ENCODE results near the gene SLC16A12.

The SLC16A12 gene

DNA sequence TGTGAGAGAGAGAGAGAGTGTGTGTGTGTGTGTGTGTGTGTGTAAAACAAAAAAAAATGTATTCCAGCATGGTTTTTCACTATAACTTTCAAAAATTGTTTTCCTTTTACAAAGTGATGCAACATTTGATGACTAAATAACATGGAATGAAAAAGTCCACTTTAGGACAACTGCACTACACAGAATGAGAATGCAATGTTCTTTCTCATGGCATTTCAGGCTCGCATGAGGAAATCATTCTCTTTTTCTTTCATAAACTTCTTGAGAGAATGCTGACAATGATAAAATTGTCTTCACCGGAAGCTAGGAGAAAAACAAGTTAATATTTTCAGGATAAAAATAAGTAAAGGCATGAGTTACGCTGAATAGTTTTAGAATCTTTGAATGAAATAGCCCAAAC is 53.7 kb downstream of the SLC16A12 start:
- Histone ChIP-seq H3K27me3 (ENCODE audit: control insufficient read depth, insufficient read depth, low read length) (no peaks in the 10 kb centered on the region), H3K9ac (ENCODE audit: low read depth, low read length) (no peak overlapping the region), H3K4me3 (ENCODE audit: low read depth, low read length) (no peak overlapping the region), H3K9me3 (ENCODE audit: control insufficient read depth, insufficient read depth, low read length) (no peaks in the 10 kb centered on the region), H3K36me3 (ENCODE audit: control insufficient read depth, insufficient read depth, low read length) (no peaks in the 10 kb centered on the region), H3K4me1 (ENCODE audit: control insufficient read depth, insufficient read depth, low read length) (peaks cover 19% of the 10 kb centered on the region), H3K27ac (ENCODE audit: low read depth, low read length) (no peak overlapping the region)

DNA sequence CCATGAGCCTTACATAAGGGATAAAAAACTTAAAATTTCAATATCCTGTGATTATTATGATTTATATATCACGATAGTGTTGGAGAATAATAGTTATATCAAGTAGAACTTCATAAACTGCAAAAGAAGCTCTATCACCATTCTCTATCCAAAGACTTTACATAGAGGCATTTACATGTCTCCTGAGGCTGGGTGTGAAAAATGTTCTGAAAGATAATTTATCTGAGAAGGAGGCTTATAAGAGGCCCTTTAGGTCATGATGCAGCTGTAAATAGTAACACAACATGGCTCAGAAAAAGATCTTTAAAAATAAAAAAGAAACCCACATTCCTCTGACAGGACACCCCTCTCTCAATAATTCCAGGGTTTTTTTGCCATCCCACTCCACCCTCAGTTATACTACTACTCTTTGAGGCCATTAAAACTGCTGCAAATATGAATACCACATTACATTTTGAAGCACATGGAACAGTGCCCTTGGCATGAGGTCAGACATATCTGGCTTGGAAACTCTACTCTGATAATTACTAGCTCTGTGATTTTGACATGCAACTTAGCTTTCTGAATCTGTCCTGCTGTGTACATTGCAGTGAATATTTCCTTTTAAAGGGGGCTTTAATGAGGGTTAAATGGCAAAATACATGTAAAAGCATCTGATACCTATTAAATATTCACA is 55.5 kb downstream of the SLC16A12 start:
- Histone ChIP-seq H3K27me3 (ENCODE audit: control insufficient read depth, insufficient read depth, low read length) (no peaks in the 10 kb centered on the region), H3K9ac (ENCODE audit: low read depth, low read length) (no peak overlapping the region), H3K36me3 (ENCODE audit: control insufficient read depth, insufficient read depth, low read length) (no peaks in the 10 kb centered on the region), H3K4me1 (ENCODE audit: control insufficient read depth, insufficient read depth, low read length) (peaks cover 33% of the 10 kb centered on the region), H3K4me3 (ENCODE audit: low read depth, low read length) (no peak overlapping the region), H3K27ac (ENCODE audit: low read depth, low read length) (no peak overlapping the region), H3K9me3 (ENCODE audit: control insufficient read depth, insufficient read depth, low read length) (no peaks in the 10 kb centered on the region)

DNA sequence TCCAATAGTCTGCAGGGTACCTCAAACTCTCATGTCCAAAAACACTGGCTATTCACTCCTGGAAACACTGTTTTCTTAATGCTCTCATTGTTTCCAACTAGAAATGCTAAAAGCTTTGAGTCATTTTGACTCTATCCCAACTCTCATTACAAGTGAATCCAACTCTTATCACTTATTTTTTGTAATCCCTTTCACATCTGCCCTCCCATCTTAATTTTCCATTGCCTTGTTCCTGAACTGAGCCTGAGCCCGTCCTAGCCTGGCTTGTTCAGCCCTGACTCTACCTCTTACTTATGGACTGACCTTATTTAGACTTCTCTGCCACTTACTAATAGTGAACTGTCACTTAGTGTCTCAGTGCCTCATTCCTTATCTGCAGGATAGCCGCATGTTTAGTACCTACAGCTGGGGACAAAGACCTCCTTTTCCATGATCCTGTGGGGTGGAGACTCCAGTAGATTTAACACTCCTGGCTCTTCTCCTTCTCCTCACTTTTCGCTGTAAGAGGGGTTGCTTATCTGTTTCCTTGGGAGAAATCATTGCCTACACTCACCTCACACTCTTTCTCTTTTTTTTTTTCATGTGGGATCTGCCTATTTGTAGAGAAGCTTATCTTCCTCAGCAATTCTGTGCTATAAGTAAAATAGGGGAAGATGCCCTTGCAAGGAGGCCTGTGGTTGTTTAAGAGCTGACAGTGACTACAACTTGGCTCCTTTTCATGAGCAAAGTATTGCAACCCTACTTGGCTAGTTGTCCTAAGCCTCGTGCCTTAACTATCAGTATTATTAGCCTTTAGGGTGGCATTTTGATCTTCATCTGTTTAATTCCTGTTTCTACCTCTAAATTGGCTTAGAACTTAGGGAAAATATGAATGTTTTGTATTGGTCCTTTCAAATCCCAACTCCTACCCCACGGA is 56.4 kb downstream of the SLC16A12 start:
- H3K27me3 ChIP-seq (ENCODE audit: control insufficient read depth, insufficient read depth, low read length): no peaks in the 10 kb centered on the region
- peaks cover 33% of the 10 kb centered on the region for H3K4me1 ChIP-seq (ENCODE audit: control insufficient read depth, insufficient read depth, low read length)
- H3K9ac ChIP-seq (ENCODE audit: low read depth, low read length): no peak overlapping the region
- no peaks in the 10 kb centered on the region for H3K9me3 ChIP-seq (ENCODE audit: control insufficient read depth, insufficient read depth, low read length)
- H3K36me3 ChIP-seq (ENCODE audit: control insufficient read depth, insufficient read depth, low read length): no peaks in the 10 kb centered on the region
- peak overlapping the region; percentile 80 for H3K27ac ChIP-seq (ENCODE audit: low read depth, low read length)
- H3K4me3 ChIP-seq (ENCODE audit: low read depth, low read length): no peak overlapping the region

DNA sequence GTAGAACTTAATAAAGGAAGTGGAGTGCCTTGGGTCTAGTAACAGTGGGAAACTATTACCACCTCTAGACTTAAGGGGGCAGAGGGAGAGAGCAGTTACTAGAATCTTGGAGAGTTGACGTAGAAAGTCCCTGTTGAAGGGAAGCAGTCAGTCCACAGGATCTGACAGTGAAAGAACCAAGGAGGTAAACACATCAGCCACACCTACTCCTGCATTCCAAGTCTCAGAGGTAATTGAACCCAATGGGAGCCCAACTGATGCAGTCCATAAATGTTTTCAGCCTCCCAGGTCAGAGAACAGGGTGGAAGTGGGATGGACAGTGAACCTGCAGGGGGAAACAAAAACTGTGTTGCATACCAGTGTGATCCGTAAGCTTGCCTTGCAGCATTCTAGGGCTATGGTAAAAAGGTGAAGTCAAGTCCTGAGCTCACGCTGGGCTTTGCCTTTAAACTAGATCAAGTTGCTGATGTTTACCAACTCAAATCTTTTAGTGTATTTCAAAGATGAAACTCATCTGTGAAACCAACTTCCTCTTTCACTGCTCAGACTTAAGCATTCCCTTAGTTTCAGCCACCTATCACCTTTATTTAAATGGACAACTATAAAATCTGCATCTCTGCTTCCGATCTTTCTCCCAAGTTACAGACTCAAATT is 57.2 kb downstream of the SLC16A12 start:
- Histone ChIP-seq H3K4me3 (ENCODE audit: low read depth, low read length) (no peak overlapping the region; the same call in 1 of the 2 replicates), H3K4me1 (ENCODE audit: control insufficient read depth, insufficient read depth, low read length) (peaks cover 33% of the 10 kb centered on the region)

DNA sequence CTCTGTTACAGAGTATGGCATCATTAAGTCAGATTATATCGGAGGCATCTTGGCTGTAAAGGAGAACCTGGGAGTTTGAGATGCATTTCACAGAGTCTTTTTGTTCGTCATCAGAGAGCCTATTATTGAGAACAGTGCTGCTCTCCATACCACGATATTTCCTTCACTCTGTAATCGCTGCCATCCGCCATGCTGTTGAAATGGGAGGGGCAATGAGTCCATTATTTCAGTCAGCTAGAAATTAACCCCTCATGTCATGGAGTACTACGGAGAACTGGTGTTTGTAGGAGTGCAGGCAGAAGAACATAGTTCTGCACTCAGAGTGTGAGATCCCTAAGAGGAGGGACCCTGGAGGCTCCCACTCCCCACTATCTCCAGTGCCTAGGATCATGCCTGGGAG is 59.2 kb downstream of the SLC16A12 start:
- H3K4me3 ChIP-seq (ENCODE audit: low read depth, low read length): no peak overlapping the region
- H3K9ac ChIP-seq (ENCODE audit: low read depth, low read length): no peak overlapping the region
- no peaks in the 10 kb centered on the region for H3K9me3 ChIP-seq (ENCODE audit: control insufficient read depth, insufficient read depth, low read length)
- no peak overlapping the region for H3K27ac ChIP-seq (ENCODE audit: low read depth, low read length)
- no peaks in the 10 kb centered on the region for H3K36me3 ChIP-seq (ENCODE audit: control insufficient read depth, insufficient read depth, low read length)
- H3K4me1 ChIP-seq (ENCODE audit: control insufficient read depth, insufficient read depth, low read length): peaks cover 33% of the 10 kb centered on the region
- no peaks in the 10 kb centered on the region for H3K27me3 ChIP-seq (ENCODE audit: control insufficient read depth, insufficient read depth, low read length)

More for the DNA sequence above, 57.2 kb downstream of the SLC16A12 start:
- Histone ChIP-seq H3K9ac (ENCODE audit: low read depth, low read length) (no peak overlapping the region), H3K27me3 (ENCODE audit: control insufficient read depth, insufficient read depth, low read length) (no peaks in the 10 kb centered on the region), H3K27ac (ENCODE audit: low read depth, low read length) (peak overlapping the region; percentile 80), H3K36me3 (ENCODE audit: control insufficient read depth, insufficient read depth, low read length) (no peaks in the 10 kb centered on the region), H3K9me3 (ENCODE audit: control insufficient read depth, insufficient read depth, low read length) (no peaks in the 10 kb centered on the region)

DNA sequence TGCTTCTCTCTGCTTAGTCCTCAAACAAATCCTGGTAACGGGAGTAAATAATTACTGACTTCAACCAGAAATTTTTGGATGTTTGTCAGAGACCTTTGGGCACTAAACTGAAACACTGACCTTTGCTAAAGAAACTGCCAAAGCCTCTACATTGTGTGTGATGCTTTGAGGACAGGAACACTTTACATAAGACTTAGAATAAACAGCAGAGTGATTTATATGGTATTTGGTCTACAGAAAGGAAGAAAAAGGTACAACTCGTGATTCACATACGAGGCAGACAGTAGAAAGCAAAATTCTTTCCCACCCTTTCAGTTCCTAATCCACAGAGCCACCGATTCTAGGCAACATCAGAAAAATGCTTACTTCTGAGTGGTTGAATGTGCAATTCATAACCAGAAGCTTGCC is 59.8 kb downstream of the SLC16A12 start:
- no peaks in the 10 kb centered on the region for H3K27me3 ChIP-seq (ENCODE audit: control insufficient read depth, insufficient read depth, low read length)
- H3K9ac ChIP-seq (ENCODE audit: low read depth, low read length): no peak overlapping the region
- H3K9me3 ChIP-seq (ENCODE audit: control insufficient read depth, insufficient read depth, low read length): no peaks in the 10 kb centered on the region
- peak overlapping the region; percentile 6 for H3K27ac ChIP-seq (ENCODE audit: low read depth, low read length)
- no peak overlapping the region for H3K4me3 ChIP-seq (ENCODE audit: low read depth, low read length)
- peaks cover 33% of the 10 kb centered on the region for H3K4me1 ChIP-seq (ENCODE audit: control insufficient read depth, insufficient read depth, low read length)
- no peaks in the 10 kb centered on the region for H3K36me3 ChIP-seq (ENCODE audit: control insufficient read depth, insufficient read depth, low read length)

DNA sequence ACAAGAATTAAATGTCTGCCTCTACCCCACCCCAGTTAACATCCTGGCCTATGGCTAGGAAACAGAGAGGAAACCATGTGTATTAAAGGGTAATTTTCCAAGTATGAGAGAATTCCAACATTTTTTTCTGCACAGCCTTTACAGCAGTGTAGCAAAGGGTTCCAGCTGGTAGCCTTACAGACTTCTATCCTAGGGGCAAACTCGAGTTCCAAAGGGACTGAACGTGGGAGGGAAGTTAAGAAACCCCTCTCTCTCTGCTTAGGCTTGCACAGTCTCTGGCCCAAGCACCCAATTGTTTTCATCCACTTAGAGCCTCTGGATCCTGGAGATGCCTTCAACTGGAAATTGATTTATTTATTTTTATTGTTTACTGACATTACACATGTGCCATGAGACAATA is 60.3 kb downstream of the SLC16A12 start:
- Histone ChIP-seq H3K4me1 (ENCODE audit: control insufficient read depth, insufficient read depth, low read length) (peaks cover 33% of the 10 kb centered on the region), H3K9ac (ENCODE audit: low read depth, low read length) (no peak overlapping the region), H3K36me3 (ENCODE audit: control insufficient read depth, insufficient read depth, low read length) (no peaks in the 10 kb centered on the region), H3K27ac (ENCODE audit: low read depth, low read length) (no peak overlapping the region), H3K9me3 (ENCODE audit: control insufficient read depth, insufficient read depth, low read length) (no peaks in the 10 kb centered on the region), H3K4me3 (ENCODE audit: low read depth, low read length) (no peak overlapping the region), H3K27me3 (ENCODE audit: control insufficient read depth, insufficient read depth, low read length) (no peaks in the 10 kb centered on the region)

DNA sequence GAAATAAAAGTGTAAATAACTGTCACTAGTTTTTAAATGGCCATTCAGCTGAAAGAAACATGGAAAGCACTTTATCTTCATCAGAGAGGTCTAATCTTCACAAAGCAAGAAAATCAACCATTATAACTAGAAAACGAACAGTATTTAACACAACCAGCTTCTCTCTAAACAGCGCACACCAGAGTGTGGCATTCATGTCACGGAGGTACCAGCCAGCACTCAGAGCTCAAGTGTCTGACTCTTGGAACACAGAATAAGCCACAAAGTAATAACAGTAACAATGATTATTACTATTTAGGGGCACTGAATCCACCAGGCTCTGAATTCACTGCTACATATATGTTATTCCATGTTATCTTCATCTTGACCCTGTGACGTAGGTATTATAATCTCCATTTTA is 60.9 kb downstream of the SLC16A12 start:
- H3K9me3 ChIP-seq (ENCODE audit: control insufficient read depth, insufficient read depth, low read length): no peaks in the 10 kb centered on the region
- no peak overlapping the region for H3K9ac ChIP-seq (ENCODE audit: low read depth, low read length)
- no peak overlapping the region for H3K27ac ChIP-seq (ENCODE audit: low read depth, low read length)
- peaks cover 33% of the 10 kb centered on the region for H3K4me1 ChIP-seq (ENCODE audit: control insufficient read depth, insufficient read depth, low read length)
- no peak overlapping the region for H3K4me3 ChIP-seq (ENCODE audit: low read depth, low read length)
- H3K27me3 ChIP-seq (ENCODE audit: control insufficient read depth, insufficient read depth, low read length): no peaks in the 10 kb centered on the region
- no peaks in the 10 kb centered on the region for H3K36me3 ChIP-seq (ENCODE audit: control insufficient read depth, insufficient read depth, low read length)

DNA sequence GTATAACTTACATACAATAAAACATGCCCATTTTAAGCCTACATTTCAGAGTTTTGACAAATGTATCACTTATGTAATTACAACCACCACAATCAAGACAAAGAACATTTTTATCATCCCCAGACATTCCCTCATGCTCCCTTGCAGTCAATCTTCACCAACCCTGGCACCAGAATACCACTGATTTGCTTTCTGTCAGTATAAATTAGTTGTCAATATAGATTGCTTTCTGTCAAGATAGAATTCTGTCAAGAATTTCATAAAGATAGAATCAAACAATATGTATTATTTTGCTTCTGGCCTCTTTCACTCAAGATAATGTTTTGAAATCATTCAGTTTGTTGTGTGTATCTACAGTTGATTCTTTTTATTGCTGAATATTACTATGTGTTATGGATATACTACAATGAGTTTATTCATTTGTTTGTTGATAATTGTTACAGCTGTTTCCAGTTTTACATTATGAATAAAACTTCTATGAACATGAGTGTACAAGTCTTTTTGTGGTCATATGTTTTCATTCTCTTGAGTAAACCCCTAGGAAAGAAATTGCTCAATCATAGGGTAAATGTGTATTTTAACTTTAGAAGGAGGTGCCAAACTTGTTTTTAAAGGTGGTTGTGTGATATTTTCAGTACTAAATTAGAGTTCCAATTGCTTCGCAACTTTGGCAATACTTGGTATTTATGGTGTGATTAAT is 64.1 kb downstream of the SLC16A12 start:
- no peak overlapping the region for H3K9ac ChIP-seq (ENCODE audit: low read depth, low read length)
- H3K36me3 ChIP-seq (ENCODE audit: control insufficient read depth, insufficient read depth, low read length): no peaks in the 10 kb centered on the region
- peaks cover 10% of the 10 kb centered on the region for H3K4me1 ChIP-seq (ENCODE audit: control insufficient read depth, insufficient read depth, low read length)
- no peaks in the 10 kb centered on the region for H3K27me3 ChIP-seq (ENCODE audit: control insufficient read depth, insufficient read depth, low read length)
- no peaks in the 10 kb centered on the region for H3K9me3 ChIP-seq (ENCODE audit: control insufficient read depth, insufficient read depth, low read length)
- H3K27ac ChIP-seq (ENCODE audit: low read depth, low read length): no peak overlapping the region
- H3K4me3 ChIP-seq (ENCODE audit: low read depth, low read length): no peak overlapping the region

DNA sequence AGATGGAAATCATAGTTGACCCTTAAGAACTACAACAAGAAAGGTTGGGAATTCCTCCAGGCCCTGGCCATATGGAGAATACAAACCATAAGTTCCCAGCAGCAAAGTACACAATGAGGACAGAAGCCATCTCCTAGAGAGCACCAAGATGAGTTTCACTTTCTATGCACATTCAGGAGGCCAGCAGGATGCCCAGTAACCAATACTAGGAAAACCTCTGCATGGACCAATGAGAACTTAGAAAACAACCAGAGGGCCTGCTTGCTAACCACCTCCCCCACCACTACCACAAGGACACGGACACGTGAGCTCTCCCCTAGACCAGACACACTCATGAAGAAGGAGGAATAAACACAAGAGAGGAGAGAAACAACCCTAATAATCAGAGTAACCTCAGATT is 64.8 kb downstream of the SLC16A12 start:
- peaks cover 4% of the 10 kb centered on the region for H3K4me1 ChIP-seq (ENCODE audit: control insufficient read depth, insufficient read depth, low read length)
- H3K9ac ChIP-seq (ENCODE audit: low read depth, low read length): no peak overlapping the region
- H3K27me3 ChIP-seq (ENCODE audit: control insufficient read depth, insufficient read depth, low read length): no peaks in the 10 kb centered on the region
- H3K27ac ChIP-seq (ENCODE audit: low read depth, low read length): no peak overlapping the region
- no peaks in the 10 kb centered on the region for H3K36me3 ChIP-seq (ENCODE audit: control insufficient read depth, insufficient read depth, low read length)
- H3K9me3 ChIP-seq (ENCODE audit: control insufficient read depth, insufficient read depth, low read length): no peaks in the 10 kb centered on the region
- no peak overlapping the region for H3K4me3 ChIP-seq (ENCODE audit: low read depth, low read length)
